ENCODE data around the gene GTPBP10. TPM values are rescaled to one million over a fixed set of nuclear protein-coding genes. Genes with fewer than 3 reads are reported as not detected.

Gene GTPBP10
- total RNA-seq, 1 donor from 2014 or later, result 4.5 TPM

- Histone ChIP-seq H3K4me1 (no peaks in the 10 kb centered on the region), H3K4me3 (no peak overlapping the region), H3K27me3 (no peaks in the 10 kb centered on the region), H3K9me3 (no peaks in the 10 kb centered on the region), H3K36me3 (peaks cover 6 to 48% of the 10 kb centered on the region in 2 donors), H3K27ac (no peak overlapping the region)
- intact Hi-C loops (cut with DNase I), result loop anchor here (10.0 kb wide), 2 partner anchors 143 to 857 kb away; partner anchors contain the start of gene FZD1
- TF ChIP-seq CTCF (IDR thresholded peaks at IDR 0.05), result no peak
- DNase-seq (ENCODE audit: low spot score in 2 of 2), result no peak
These were observed 60.9 kb downstream of the GTPBP10 start for GRCh38 chr7:90407484-90407821.

- peaks cover 6 to 55% of the 10 kb centered on the region in 2 donors for H3K36me3 ChIP-seq
- no peak for TF ChIP-seq CTCF (IDR thresholded peaks at IDR 0.05)
- no peak for DNase-seq (ENCODE audit: low spot score in 2 of 2)
- no peaks in the 10 kb centered on the region for H3K9me3 ChIP-seq
- H3K4me3 ChIP-seq, result no peak overlapping the region
- H3K27ac ChIP-seq, result no peak overlapping the region
- H3K4me1 ChIP-seq, result no peaks in the 10 kb centered on the region
- no peaks in the 10 kb centered on the region for H3K27me3 ChIP-seq
- intact Hi-C loops (cut with DNase I), result loop anchor here (10.0 kb wide), 2 partner anchors 143 to 857 kb away; partner anchors contain the start of gene FZD1
These were observed 61.6 kb downstream of the GTPBP10 start for GRCh38 chr7:90408142-90408541.

- intact Hi-C loops (cut with DNase I), result loop anchor here (10.0 kb wide), 2 partner anchors 145 to 855 kb away; partner anchors contain the start of gene FZD1
- Histone ChIP-seq H3K27ac (no peak overlapping the region), H3K4me1 (no peaks in the 10 kb centered on the region), H3K27me3 (no peaks in the 10 kb centered on the region), H3K36me3 (peaks cover 6 to 56% of the 10 kb centered on the region in 2 donors), H3K4me3 (no peak overlapping the region), H3K9me3 (no peaks in the 10 kb centered on the region)
- no peak for TF ChIP-seq CTCF (IDR thresholded peaks at IDR 0.05)
- no peak for DNase-seq (ENCODE audit: low spot score in 2 of 2)
These were observed 63.2 kb downstream of the GTPBP10 start for GRCh38 chr7:90409667-90410066.

- intact Hi-C loops (cut with DNase I), result no loop called here
These were observed 65.0 kb downstream of the GTPBP10 start for GRCh38 chr7:90411510-90411909.

GRCh38 chr7:90412458-90413184, 66.1 kb downstream of the GTPBP10 start:
- no peaks in the 10 kb centered on the region for H3K4me1 ChIP-seq
- H3K27me3 ChIP-seq, result no peaks in the 10 kb centered on the region
- no peaks in the 10 kb centered on the region for H3K9me3 ChIP-seq
- no peak overlapping the region for H3K27ac ChIP-seq
- no peak overlapping the region for H3K4me3 ChIP-seq
- peaks cover 6 to 45% of the 10 kb centered on the region in 2 donors for H3K36me3 ChIP-seq
- intact Hi-C loops (cut with DNase I), result no loop called here
- TF ChIP-seq CTCF (IDR thresholded peaks at IDR 0.05), result no peak
- no peak for DNase-seq (ENCODE audit: low spot score in 2 of 2)

More at GRCh38 chr7:90411510-90411909, 65.0 kb downstream of the GTPBP10 start:
- Histone ChIP-seq H3K27ac (no peak overlapping the region), H3K9me3 (no peaks in the 10 kb centered on the region), H3K4me1 (no peaks in the 10 kb centered on the region), H3K36me3 (peaks cover 6 to 47% of the 10 kb centered on the region in 2 donors), H3K4me3 (no peak overlapping the region), H3K27me3 (no peaks in the 10 kb centered on the region)
- no peak for DNase-seq (ENCODE audit: low spot score in 2 of 2)
- TF ChIP-seq CTCF (IDR thresholded peaks at IDR 0.05), result no peak
